Ureter (tissue), 1 donor: ENCODE data around the gene TCAF2. TPM values are rescaled to one million over a fixed set of nuclear protein-coding genes. Genes with fewer than 3 reads are reported as not detected.
"Not testable (repeated sequence)": the region's sequence is repeated elsewhere in the genome, so short reads cannot be mapped to it uniquely, and the experiment has no call there.

Experiments
- DNase-seq: peaks from one replicate; pipeline ENCODE4 v3.0.0-alpha.2; 2020; ENCODE audit warnings: low spot score
- total RNA-seq: library from RNA; stranded (reverse); gene quantifications from one replicate; pipeline ENCODE4 v1.2.4, GENCODE V29; 2023
- donor health status: DM: yes; HTN: yes; CAD: no.

The TCAF2 gene
- total RNA-seq, result 14.3 TPM

GRCh38 chr7:143620646-143621045 lies at the start of gene TCAF2:
Gene TCAF2 (plus strand): TSS chr7:143620974.
- DNase-seq, result not testable (repeated sequence)

GRCh38 chr7:143571501-143571900 lies 49.3 kb upstream of the TCAF2 start, which contains the start of gene CTAGE15:
Gene CTAGE15 (plus strand): TSS chr7:143571801. CDS start chr7:143571818, 17 bp downstream.
- not testable (repeated sequence) for DNase-seq

- not testable (repeated sequence) for DNase-seq
Observed at GRCh38 chr7:143588183-143588582, 32.6 kb upstream of the TCAF2 start.

- DNase-seq, result not testable (repeated sequence)
Observed at GRCh38 chr7:143589897-143590296, 30.9 kb upstream of the TCAF2 start.

GRCh38 chr7:143598086-143598485 lies 22.7 kb upstream of the TCAF2 start:
- DNase-seq, result not testable (repeated sequence)

GRCh38 chr7:143603549-143603948 lies 17.2 kb upstream of the TCAF2 start:
- not testable (repeated sequence) for DNase-seq

- DNase-seq, result not testable (repeated sequence)
Observed at GRCh38 chr7:143606088-143606487, 14.7 kb upstream of the TCAF2 start.

- not testable (repeated sequence) for DNase-seq
Observed at GRCh38 chr7:143615545-143615944, 5.2 kb upstream of the TCAF2 start.

- not testable (repeated sequence) for DNase-seq
Observed at GRCh38 chr7:143617204-143617603, 3.6 kb upstream of the TCAF2 start.

GRCh38 chr7:143620058-143620457 lies 716 bp upstream of the TCAF2 start:
- DNase-seq, result not testable (repeated sequence)

GRCh38 chr7:143621175-143621574 lies 401 bp downstream of the TCAF2 start:
- DNase-seq, result not testable (repeated sequence)

- not testable (repeated sequence) for DNase-seq
Observed at GRCh38 chr7:143622130-143622529, 1.4 kb downstream of the TCAF2 start.

- not testable (repeated sequence) for DNase-seq
Observed at GRCh38 chr7:143630653-143631052, 9.9 kb downstream of the TCAF2 start.

GRCh38 chr7:143632506-143632905 lies 11.7 kb downstream of the TCAF2 start:
- not testable (repeated sequence) for DNase-seq

- not testable (repeated sequence) for DNase-seq
Observed at GRCh38 chr7:143633013-143633618, 12.3 kb downstream of the TCAF2 start.

GRCh38 chr7:143635364-143636240 lies 14.8 kb downstream of the TCAF2 start:
- not testable (repeated sequence) for DNase-seq

GRCh38 chr7:143639372-143639771 lies 18.6 kb downstream of the TCAF2 start:
- not testable (repeated sequence) for DNase-seq

- DNase-seq, result not testable (repeated sequence)
Observed at GRCh38 chr7:143640528-143641189, 19.9 kb downstream of the TCAF2 start.

- not testable (repeated sequence) for DNase-seq
Observed at GRCh38 chr7:143646598-143646997, 25.8 kb downstream of the TCAF2 start.

GRCh38 chr7:143649902-143650301 lies 29.1 kb downstream of the TCAF2 start:
- not testable (repeated sequence) for DNase-seq

- not testable (repeated sequence) for DNase-seq
Observed at GRCh38 chr7:143650447-143650846, 29.7 kb downstream of the TCAF2 start.
